Peyer's patch (tissue), 4 donors: ENCODE results near the gene CRYGC. TPM values are rescaled to one million over a fixed set of nuclear protein-coding genes. Genes with fewer than 3 reads are reported as not detected.

Source experiments
- DNase-seq, 3 donors: peaks; one replicate each; pipeline ENCODE4 v3.0.0-alpha.2; 2017 to 2019
- H3K27ac ChIP-seq, 4 donors: fragments of 200-600 bp; sonication (generic); one replicate each; pipeline ENCODE4 v1.5.1; 2016 to 2019
- H3K27me3 ChIP-seq, 2 donors: fragments of 200-600 bp; sonication (generic); one replicate each; pipeline ENCODE4 v1.5.1; 2019
- H3K36me3 ChIP-seq, 3 donors: fragments of 200-600 bp; sonication (generic); one replicate each; pipeline ENCODE4 v1.5.1; 2016 to 2019
- H3K4me1 ChIP-seq, 4 donors: fragments of 200-600 bp; sonication (generic); one replicate each; pipeline ENCODE4 v1.5.1; 2016 to 2019
- H3K4me3 ChIP-seq, 4 donors: fragments of 200-600 bp; sonication (generic); 1 replicate in 3 of 4; 2 replicates in 1 of 4; pipeline ENCODE4 v1.5.1; 2016 to 2019; ENCODE audit warnings: mild to moderate bottlenecking in 1 of 4
- H3K9me3 ChIP-seq, 4 donors: fragments of 200-600 bp; sonication (generic); one replicate each; pipeline ENCODE4 v1.5.1; 2016 to 2019; ENCODE audit warnings: mild to moderate bottlenecking in 1 of 4
- CTCF ChIP-seq, 6 experiments: fragments of 450-650 bp in 4 of 6; fragments of 200-600 bp in 2 of 6; sonication (generic) in 1 of 6; IDR thresholded peaks; one replicate each; pipeline ENCODE4 v1.5.1; 2017 to 2019; ENCODE audit warnings: antibody characterized with exemption in 6 of 6, mild to moderate bottlenecking in 3 of 6, moderate library complexity in 1 of 6
- POLR2A ChIP-seq, 2 donors: fragments of 450-650 bp; IDR thresholded peaks; one replicate each; pipeline ENCODE4 v1.5.1; 2017; ENCODE audit warnings: antibody characterized with exemption in 2 of 2, mild to moderate bottlenecking in 2 of 2, moderate library complexity in 2 of 2
- total RNA-seq, 4 donors: library from RNA; depleted of rRNA; stranded (reverse); fragments of >200 nt; gene quantifications; one replicate each; pipeline ENCODE4 v1.1.0, GENCODE V29; 2016

Gene CRYGC
- not detected for total RNA-seq

- Histone ChIP-seq H3K9me3 (no peaks in the 10 kb centered on the region), H3K4me1 (peaks cover 0 to 29% (median 0%) of the 10 kb centered on the region in 4 donors), H3K4me3 (peak within 1 kb of the TSS in 1 of 4 donors; percentile 3), H3K27ac (peak within 1 kb of the TSS in 3 of 4 donors; percentile 12 to 80 (median 59)), H3K27me3 (no peaks in the 10 kb centered on the region), H3K36me3 (no peaks in the 10 kb centered on the region)
- TF ChIP-seq CTCF (IDR thresholded peaks at IDR 0.05): no peak
- TF ChIP-seq POLR2A (IDR thresholded peaks at IDR 0.05): no peak
- peak in 2 of 3 donors; percentile 63 to 83 for DNase-seq
Observed at GRCh38 chr2:208129744-208130711, at the start of gene CRYGC. TSS of gene CRYGC (minus strand) at chr2:208129828. CDS start at chr2:208129792, 36 bp downstream.

- Histone ChIP-seq H3K27ac (no peak overlapping the region), H3K27me3 (no peaks in the 10 kb centered on the region), H3K4me1 (no peaks in the 10 kb centered on the region), H3K36me3 (no peaks in the 10 kb centered on the region), H3K9me3 (no peaks in the 10 kb centered on the region), H3K4me3 (no peak overlapping the region)
- TF ChIP-seq POLR2A (IDR thresholded peaks at IDR 0.05): no peak
- no peak for TF ChIP-seq CTCF (IDR thresholded peaks at IDR 0.05)
- no peak for DNase-seq
Observed at GRCh38 chr2:208179028-208179609, 49.5 kb upstream of the CRYGC start.

GRCh38 chr2:208175840-208176153 lies 46.2 kb upstream of the CRYGC start:
- Histone ChIP-seq H3K27ac (no peak overlapping the region), H3K9me3 (no peaks in the 10 kb centered on the region), H3K4me3 (no peak overlapping the region), H3K27me3 (no peaks in the 10 kb centered on the region), H3K4me1 (no peaks in the 10 kb centered on the region), H3K36me3 (no peaks in the 10 kb centered on the region)
- TF ChIP-seq POLR2A (IDR thresholded peaks at IDR 0.05) (no peak), CTCF (IDR thresholded peaks at IDR 0.05) (no peak)
- no peak for DNase-seq

GRCh38 chr2:208175069-208175839 lies 45.6 kb upstream of the CRYGC start:
- H3K27me3 ChIP-seq: no peaks in the 10 kb centered on the region
- no peaks in the 10 kb centered on the region for H3K9me3 ChIP-seq
- no peaks in the 10 kb centered on the region for H3K4me1 ChIP-seq
- TF ChIP-seq POLR2A (IDR thresholded peaks at IDR 0.05) (no peak), CTCF (IDR thresholded peaks at IDR 0.05) (peak; percentile 48 to 88 (median 82))
- H3K4me3 ChIP-seq: no peak overlapping the region
- no peaks in the 10 kb centered on the region for H3K36me3 ChIP-seq
- H3K27ac ChIP-seq: no peak overlapping the region
- DNase-seq: peak; percentile 58 to 88 (median 63)

- Histone ChIP-seq H3K36me3 (no peaks in the 10 kb centered on the region), H3K27ac (no peak overlapping the region), H3K4me3 (no peak overlapping the region), H3K9me3 (no peaks in the 10 kb centered on the region), H3K27me3 (no peaks in the 10 kb centered on the region), H3K4me1 (no peaks in the 10 kb centered on the region)
- TF ChIP-seq CTCF (IDR thresholded peaks at IDR 0.05) (no peak), POLR2A (IDR thresholded peaks at IDR 0.05) (no peak)
- no peak for DNase-seq
Observed at GRCh38 chr2:208174144-208174543, 44.5 kb upstream of the CRYGC start.
